Endothelial cell of umbilical vein (primary cell): ENCODE measurements around the gene TAMALIN. TPM values are rescaled to one million over a fixed set of nuclear protein-coding genes. Genes with fewer than 3 reads are reported as not detected.
"Not testable (repeated sequence)": the region's sequence is repeated elsewhere in the genome, so short reads cannot be mapped to it uniquely, and the experiment has no call there.

Source experiments
- BruUV-seq: library from RNA; stranded (reverse); fragments of 400-500 nt; replicated peaks from 2 replicates; lab custom pipeline; 2021; lab: Mats Ljungman, UMichigan
- CTCF ChIA-PET: fragments of 300-600, 350-600 bp; sonication (Branson Sonifier 250); formaldehyde crosslinking; loops from one replicate; lab custom pipeline; 2021; ENCODE audit warnings: antibody characterized with exemption, inconsistent platforms; lab: Charles Lee
- POLR2A ChIA-PET: fragments of 300-600, 350-600 bp; sonication (Branson Sonifier 250); formaldehyde crosslinking; loops from one replicate; lab custom pipeline; 2021; ENCODE audit warnings: antibody characterized with exemption, inconsistent platforms; lab: Charles Lee
- DNase-seq: peaks from one replicate; pipeline ENCODE4 v3.0.0-alpha.2; 2011; ENCODE audit warnings: low read depth, low spot score
- FAIRE-seq: peaks from 2 replicates; lab custom pipeline; 2011; peaks lifted over from hg19 to GRCh38; lab: Jason Lieb, UNC
- H2AFZ ChIP-seq: 2 replicates; pipeline ENCODE4 v1.6.0; 2012; ENCODE audit warnings: low read depth, low read length, control low read depth, inconsistent platforms
- H3K27ac ChIP-seq: 2 replicates; pipeline ENCODE4 v1.5.1; 2011; ENCODE audit warnings: low read depth, mild to moderate bottlenecking, control low read depth, low read length, moderate library complexity; ENCODE audit not compliant: insufficient read depth
- H3K27me3 ChIP-seq, 2 experiments: 2 replicates each; pipeline versions ENCODE4 v1.6.0 to v1.6.1; 2011; ENCODE audit warnings: low read length in 2 of 2, mixed read lengths in 1 of 2; ENCODE audit not compliant: control insufficient read depth in 2 of 2, insufficient read depth in 2 of 2
- H3K36me3 ChIP-seq, 2 experiments: 2 replicates in 1 of 2; 3 replicates in 1 of 2; pipeline ENCODE4 v1.5.1; 2011; ENCODE audit warnings: low read length in 2 of 2, mild to moderate bottlenecking in 1 of 2, moderate library complexity in 1 of 2; ENCODE audit not compliant: control insufficient read depth in 2 of 2, insufficient read depth in 2 of 2; ENCODE audit errors: extremely low read depth in 1 of 2
- H3K4me1 ChIP-seq: 3 replicates; pipeline ENCODE4 v1.5.1; 2011; ENCODE audit warnings: mild to moderate bottlenecking, low read length; ENCODE audit not compliant: control insufficient read depth, insufficient read depth; ENCODE audit errors: extremely low read depth
- H3K4me2 ChIP-seq: 2 replicates; pipeline ENCODE4 v1.6.1; 2011; ENCODE audit warnings: low read length, control low read depth, mixed read lengths; ENCODE audit not compliant: insufficient read depth
- H3K4me3 ChIP-seq, 3 experiments: fragments of 200-600 bp in 1 of 3; sonication (generic), shearing (Covaris generic) in 1 of 3; replicated peaks in 1 of 3; 2 replicates each; pipeline ENCODE4 v1.5.1; 2011 to 2016; ENCODE audit warnings: control low read depth in 3 of 3, low read length in 3 of 3, mild to moderate bottlenecking in 2 of 3, inconsistent platforms in 1 of 3, low read depth in 1 of 3, moderate library complexity in 1 of 3; ENCODE audit not compliant: insufficient read depth in 1 of 3
- H3K79me2 ChIP-seq: 2 replicates; pipeline ENCODE4 v1.6.0; 2012; ENCODE audit warnings: low read length, inconsistent platforms; ENCODE audit not compliant: control insufficient read depth, insufficient read depth
- H3K9ac ChIP-seq: replicated peaks from 2 replicates; pipeline ENCODE3; 2011; ENCODE audit warnings: low read length, control low read depth; ENCODE audit not compliant: insufficient read depth; ENCODE audit errors: extremely low read depth
- H3K9me1 ChIP-seq: replicated peaks from 3 replicates; pipeline ENCODE4 v1.6.0; 2011; ENCODE audit warnings: mild to moderate bottlenecking, low read length; ENCODE audit not compliant: control insufficient read depth, insufficient read depth; ENCODE audit errors: extremely low read depth
- H3K9me3 ChIP-seq: replicated peaks from 2 replicates; pipeline ENCODE4 v1.5.1; 2012; ENCODE audit warnings: low read length, inconsistent platforms; ENCODE audit not compliant: control insufficient read depth, insufficient read depth
- H4K20me1 ChIP-seq: replicated peaks from 2 replicates; pipeline ENCODE3; 2011; ENCODE audit warnings: mild to moderate bottlenecking, low read length; ENCODE audit not compliant: control insufficient read depth, insufficient read depth; ENCODE audit errors: extremely low read depth
- POLR2A ChIP-seq: IDR thresholded peaks from 2 replicates; pipeline ENCODE4 v1.6.1; 2012; ENCODE audit warnings: low read depth, mild to moderate bottlenecking, control low read depth, low read length
- dilution Hi-C: fragments of 300-500 bp; cut with MboI; formaldehyde crosslinking; loops from one replicate; pipeline ENCODE4 v1.15.0; 2019; ENCODE audit warnings: low sequenced_read_pairs; ENCODE audit not compliant: extremely low pct_ligation_motif_present
- intact Hi-C: fragments of 100-400 bp; cut with micrococcal nuclease; formaldehyde crosslinking; loops from one replicate; pipeline ENCODE4 v1.10.0; 2022
- polyA plus RNA-seq, 4 experiments: library from polyadenylated mRNA; depleted of rRNA in 3 of 4; stranded (reverse) in 3 of 4; unstranded in 1 of 4; fragments of >200 nt; gene quantifications; 2 replicates each; pipeline versions ENCODE4 v1.2.1 to v1.2.3, GENCODE V29; 2011 to 2012; ENCODE audit warnings: missing spikeins in 1 of 4
- total RNA-seq: library from RNA; stranded (reverse); gene quantifications from 2 replicates; pipeline ENCODE4 v1.2.3, GENCODE V29; 2021

The TAMALIN gene
- total and polyA plus RNA-seq, 2 donors (not counting 3 experiments of a cell fraction or from before 2014, with no cell fraction given): 53.3 to 87.5 TPM

- Histone ChIP-seq H3K9me1 (no peaks in the 10 kb centered on the region), H2AFZ (no peak overlapping the region), H3K36me3 (peaks cover 14 to 17% of the 10 kb centered on the region in 2 experiments), H3K9ac (no peak overlapping the region), H3K79me2 (peaks cover 41% of the 10 kb centered on the region), H3K4me3 (no peak overlapping the region), H3K27me3 (no peaks in the 10 kb centered on the region), H3K4me2 (no peak overlapping the region), H4K20me1 (no peaks in the 10 kb centered on the region), H3K27ac (no peak overlapping the region), H3K4me1 (peaks cover 64% of the 10 kb centered on the region), H3K9me3 (no peaks in the 10 kb centered on the region)
- no peak for DNase-seq
- dilution Hi-C loops: no loop called here
- FAIRE-seq: no peak
- CTCF ChIA-PET: interaction anchor here (0.7 to 2.6 kb wide), 13 partner anchors 11 to 88 kb away, joined by 3 to 25 read pairs (median 5); no protein-coding TSS in a partner anchor
- BruUV-seq: no TSS peak
- TF ChIP-seq POLR2A: no peak
- intact Hi-C loops: no loop called here
- POLR2A ChIA-PET: interaction anchor here (0.6 kb wide), 1 partner anchor 83 kb away, joined by 5 read pairs; no protein-coding TSS in a partner anchor
Measured at GRCh38 chr12:51977320-51977753, 29.4 kb upstream of the TAMALIN start.

GRCh38 chr12:51979306-51979705 is 27.4 kb upstream of the TAMALIN start:
- Histone ChIP-seq H3K4me1 (peaks cover 45% of the 10 kb centered on the region), H3K79me2 (peaks cover 31% of the 10 kb centered on the region), H3K36me3 (peaks cover 17 to 34% of the 10 kb centered on the region in 2 experiments)
- H3K27me3 ChIP-seq, POLR2A ChIA-PET, H3K9me1 ChIP-seq, H3K27ac ChIP-seq, BruUV-seq, H2AFZ ChIP-seq, H3K4me2 ChIP-seq, H3K4me3 ChIP-seq, H3K9me3 ChIP-seq, H4K20me1 ChIP-seq, DNase-seq, dilution Hi-C loops, FAIRE-seq, intact Hi-C loops, H3K9ac ChIP-seq: not testable (repeated sequence)
- CTCF ChIA-PET: interaction anchor here (0.7 to 0.9 kb wide), 2 partner anchors 14 kb away, joined by 3 read pairs; no protein-coding TSS in a partner anchor
